SK-N-MC (cell line): Measurements from ENCODE around the gene ZC2HC1C.
"Not testable (repeated sequence)": the region's sequence is repeated elsewhere in the genome, so short reads cannot be mapped to it uniquely, and the experiment has no call there.

ENCODE experiments used
- DNase-seq: peaks from one replicate; pipeline ENCODE4 v3.0.0-alpha.2; 2011; ENCODE audit warnings: low read depth, low spot score
- H3K27ac ChIP-seq: fragments of 200-600 bp; sonication (generic); 2 replicates; pipeline ENCODE4 v1.5.1; 2016; ENCODE audit warnings: mixed run types
- H3K36me3 ChIP-seq: fragments of 200-600 bp; sonication (generic); 2 replicates; pipeline ENCODE4 v1.6.1; 2017; ENCODE audit warnings: antibody characterized with exemption, low read length, mixed read lengths; ENCODE audit not compliant: insufficient read depth
- H3K4me3 ChIP-seq: fragments of 200-600 bp; sonication (generic); 2 replicates; pipeline ENCODE4 v1.5.1; 2016
- H3K9ac ChIP-seq: fragments of 200-600 bp; sonication (generic); 2 replicates; pipeline ENCODE4 v1.8.0; 2017; ENCODE audit warnings: mixed run types, mixed read lengths; ENCODE audit not compliant: insufficient read length
- H3K9me3 ChIP-seq: fragments of 200-600 bp; sonication (generic); 2 replicates; pipeline ENCODE4 v1.6.1; 2017; ENCODE audit warnings: low read depth, mild to moderate bottlenecking, antibody characterized with exemption, low read length, moderate library complexity, mixed read lengths
- EZH2 ChIP-seq: fragments of 200-600 bp; sonication (generic); IDR thresholded peaks from one replicate; pipeline ENCODE4 v1.6.1; 2017; ENCODE audit warnings: antibody characterized with exemption
- FOXP2 ChIP-seq: optimal IDR thresholded peaks from 2 replicates; pipeline ENCODE3; 2011; ENCODE audit warnings: mild to moderate bottlenecking, moderate library complexity; ENCODE audit not compliant: insufficient read depth; ENCODE audit errors: extremely low read length, control extremely low read depth
- POLR2AphosphoS5 ChIP-seq: IDR thresholded peaks from 2 replicates; pipeline ENCODE4 v1.6.1; 2012; ENCODE audit warnings: mild to moderate bottlenecking, low read depth, low read length, borderline replicate concordance

ZC2HC1C gene

GRCh38 chr14:75063491-75064204, 5.8 kb upstream of the ZC2HC1C start, which contains the start of gene ACYP1:
Gene ACYP1 (minus strand): TSS chr14:75064024. CDS start chr14:75063553, 471 bp downstream.
- no peak for DNase-seq
- H3K4me3 ChIP-seq, result peak within 1 kb of the TSS; percentile 93
- peaks cover 10% of the 10 kb centered on the region; the same call in 1 of the 2 replicates for H3K9me3 ChIP-seq
- peaks cover 28% of the 10 kb centered on the region for H3K36me3 ChIP-seq
- TF ChIP-seq FOXP2, result no peak
- TF ChIP-seq EZH2, result no peak
- peak; percentile 89 for TF ChIP-seq POLR2AphosphoS5
- H3K9ac ChIP-seq, result peak within 1 kb of the TSS; percentile 82
- H3K27ac ChIP-seq, result no peak within 1 kb of the TSS

- Histone ChIP-seq H3K9me3 (peaks cover 10% of the 10 kb centered on the region; the same call in 1 of the 2 replicates), H3K36me3 (peaks cover 24% of the 10 kb centered on the region), H3K4me3 (peak overlapping the region; percentile 93), H3K9ac (peak overlapping the region; percentile 82), H3K27ac (no peak overlapping the region)
- DNase-seq, result no peak
- TF ChIP-seq FOXP2 (no peak), POLR2AphosphoS5 (no peak), EZH2 (no peak)
These were observed 5.3 kb upstream of the ZC2HC1C start for GRCh38 chr14:75064205-75064567.

- no peak for DNase-seq
These were observed 2.8 kb upstream of the ZC2HC1C start for GRCh38 chr14:75066691-75067090.

GRCh38 chr14:75067212-75067611, 2.2 kb upstream of the ZC2HC1C start:
- no peaks in the 10 kb centered on the region for H3K9me3 ChIP-seq
- H3K4me3 ChIP-seq, result no peak overlapping the region
- H3K36me3 ChIP-seq, result no peaks in the 10 kb centered on the region
- TF ChIP-seq POLR2AphosphoS5, result no peak
- TF ChIP-seq FOXP2, result no peak
- TF ChIP-seq EZH2, result no peak
- no peak overlapping the region for H3K27ac ChIP-seq
- no peak for DNase-seq
- no peak overlapping the region for H3K9ac ChIP-seq

More at GRCh38 chr14:75066691-75067090, 2.8 kb upstream of the ZC2HC1C start:
- Histone ChIP-seq H3K9me3 (no peaks in the 10 kb centered on the region), H3K27ac (no peak overlapping the region), H3K4me3 (no peak overlapping the region), H3K36me3 (no peaks in the 10 kb centered on the region), H3K9ac (no peak overlapping the region)
- TF ChIP-seq EZH2 (no peak), POLR2AphosphoS5 (no peak), FOXP2 (no peak)

GRCh38 chr14:75067765-75068164, 1.7 kb upstream of the ZC2HC1C start:
- not testable (repeated sequence) for H3K9me3 ChIP-seq, H3K9ac ChIP-seq, H3K36me3 ChIP-seq, DNase-seq, H3K27ac ChIP-seq
- peak overlapping the region; percentile 89; the same call in 1 of the 2 replicates for H3K4me3 ChIP-seq

- Histone ChIP-seq H3K27ac (peak overlapping the region; percentile 89), H3K36me3 (no peaks in the 10 kb centered on the region), H3K4me3 (peak overlapping the region; percentile 89), H3K9ac (peak overlapping the region; percentile 91), H3K9me3 (no peaks in the 10 kb centered on the region)
- TF ChIP-seq EZH2, result no peak
- no peak for TF ChIP-seq POLR2AphosphoS5
- TF ChIP-seq FOXP2, result no peak
- no peak for DNase-seq
These were observed 934 bp upstream of the ZC2HC1C start for GRCh38 chr14:75068294-75069120.

GRCh38 chr14:75069811-75070145, 337 bp downstream of the ZC2HC1C start:
- TF ChIP-seq FOXP2, result no peak
- no peak for TF ChIP-seq POLR2AphosphoS5
- TF ChIP-seq EZH2, result no peak
- DNase-seq, result no peak
- H3K9me3 ChIP-seq, result no peaks in the 10 kb centered on the region
- no peak overlapping the region for H3K9ac ChIP-seq
- H3K4me3 ChIP-seq, result peak overlapping the region; percentile 89
- H3K27ac ChIP-seq, result no peak overlapping the region
- H3K36me3 ChIP-seq, result no peaks in the 10 kb centered on the region

- DNase-seq, result no peak
- Histone ChIP-seq H3K4me3 (no peak overlapping the region), H3K27ac (no peak overlapping the region), H3K36me3 (no peaks in the 10 kb centered on the region), H3K9ac (no peak overlapping the region), H3K9me3 (no peaks in the 10 kb centered on the region)
- TF ChIP-seq POLR2AphosphoS5 (no peak), FOXP2 (no peak)
These were observed 942 bp downstream of the ZC2HC1C start for GRCh38 chr14:75070383-75070782.

- H3K27ac ChIP-seq, result no peak overlapping the region
- no peak for TF ChIP-seq EZH2
- TF ChIP-seq FOXP2, result no peak
- no peak for TF ChIP-seq POLR2AphosphoS5
These were observed 8.4 kb downstream of the ZC2HC1C start for GRCh38 chr14:75077794-75078193.

More at GRCh38 chr14:75077794-75078193, 8.4 kb downstream of the ZC2HC1C start:
- Histone ChIP-seq H3K4me3 (no peak overlapping the region), H3K36me3 (no peaks in the 10 kb centered on the region), H3K9ac (no peak overlapping the region), H3K9me3 (no peaks in the 10 kb centered on the region)
- no peak for DNase-seq
